GM23248 (cell line): ENCODE results near the gene MFAP5. TPM values are rescaled to one million over a fixed set of nuclear protein-coding genes. Genes with fewer than 3 reads are reported as not detected.
A peak's percentile ranks its signal among the peaks of the same experiment; 100 is the strongest.

Experiments used
- DNase-seq: peaks from one replicate; pipeline ENCODE4 v3.0.0-alpha.2; 2015
- H2AFZ ChIP-seq: fragments of 200-600 bp; sonication (generic); 2 replicates; pipeline ENCODE4 v1.6.1; 2016; ENCODE audit warnings: antibody characterized with exemption
- H3F3A ChIP-seq: fragments of 200-600 bp; sonication (generic); 2 replicates; pipeline ENCODE4 v1.6.1; 2016; ENCODE audit warnings: mild to moderate bottlenecking, antibody characterized with exemption, mixed run types; ENCODE audit not compliant: insufficient read depth
- H3K27ac ChIP-seq: fragments of 200-600 bp; sonication (generic); 2 replicates; pipeline ENCODE4 v1.5.1; 2016; ENCODE audit warnings: mild to moderate bottlenecking
- H3K27me3 ChIP-seq: fragments of 200-600 bp; sonication (generic); replicated peaks from 2 replicates; pipeline ENCODE4 v1.6.1; 2016; ENCODE audit warnings: mild to moderate bottlenecking; ENCODE audit not compliant: insufficient read depth
- H3K36me3 ChIP-seq: fragments of 200-600 bp; sonication (generic); 2 replicates; pipeline ENCODE4 v1.6.1; 2016; ENCODE audit warnings: low read depth, mild to moderate bottlenecking
- H3K4me1 ChIP-seq: fragments of 200-600 bp; sonication (generic); 2 replicates; pipeline ENCODE4 v1.6.1; 2016; ENCODE audit warnings: mild to moderate bottlenecking; ENCODE audit not compliant: insufficient read depth
- H3K4me2 ChIP-seq: fragments of 200-600 bp; sonication (generic); one replicate; pipeline ENCODE4 v1.6.1; 2016; ENCODE audit warnings: mild to moderate bottlenecking; ENCODE audit not compliant: unreplicated experiment
- H3K4me3 ChIP-seq: fragments of 200-600 bp; sonication (generic); 2 replicates; pipeline ENCODE4 v1.5.1; 2016; ENCODE audit warnings: mild to moderate bottlenecking
- H3K79me2 ChIP-seq: fragments of 200-600 bp; sonication (generic); 2 replicates; pipeline ENCODE4 v1.6.1; 2016; ENCODE audit warnings: mild to moderate bottlenecking; ENCODE audit not compliant: insufficient read depth
- H3K9ac ChIP-seq: fragments of 200-600 bp; sonication (generic); 2 replicates; pipeline ENCODE4 v1.6.1; 2016; ENCODE audit warnings: mild to moderate bottlenecking
- H3K9me2 ChIP-seq: fragments of 200-600 bp; sonication (generic); 2 replicates; pipeline ENCODE4 v1.6.1; 2016; ENCODE audit warnings: mixed run types, mild to moderate bottlenecking, moderate library complexity; ENCODE audit not compliant: insufficient read depth
- H3K9me3 ChIP-seq: fragments of 200-600 bp; sonication (generic); one replicate; pipeline ENCODE4 v1.6.1; 2017; ENCODE audit warnings: low read depth
- H4K20me1 ChIP-seq: fragments of 200-600 bp; sonication (generic); 2 replicates; pipeline ENCODE4 v1.6.0; 2016; ENCODE audit not compliant: insufficient read depth
- EZH2 ChIP-seq: fragments of 200-600 bp; sonication (generic); IDR thresholded peaks from 2 replicates; pipeline ENCODE4 v1.6.1; 2018; ENCODE audit warnings: antibody characterized with exemption, mild to moderate bottlenecking; ENCODE audit not compliant: insufficient read depth, poor library complexity, severe bottlenecking
- EZH2phosphoT487 ChIP-seq: fragments of 200-600 bp; sonication (generic); IDR thresholded peaks from 2 replicates; pipeline ENCODE4 v1.6.1; 2018; ENCODE audit warnings: antibody characterized with exemption, moderate library complexity, mild to moderate bottlenecking, low read depth; ENCODE audit not compliant: insufficient read depth
- WGBS, 2 experiments: methylation state at CpG; one replicate each; pipeline ENCODE4 v1.1.6; 2015 to 2017; ENCODE audit warnings: low lambda C conversion rate in 2 of 2, low coverage in 1 of 2; ENCODE audit errors: missing lambda C conversion rate in 2 of 2; 5-methylcytosine and 5-hydroxymethylcytosine counted together
- in situ Hi-C: fragments of 300-500 bp; cut with MboI; formaldehyde crosslinking; loops from 2 replicates; pipeline ENCODE4 v1.15.0; 2020
- polyA plus RNA-seq: library from polyadenylated mRNA; unstranded; fragments of >200 nt; fragmentation: Nextera tagmentation; extraction: Ambion mirVana; gene quantifications from 2 replicates; pipeline ENCODE4 v1.2.1, GENCODE V29; 2016
- total RNA-seq: library from RNA; depleted of rRNA; stranded (reverse); fragments of >200 nt; shearing (Covaris generic); gene quantifications from 2 replicates; pipeline ENCODE4 v1.2.3, GENCODE V29; 2014

MFAP5 gene
- total and polyA plus RNA-seq, 2 experiments from 2014 or later: 390 to 679 TPM

DNA sequence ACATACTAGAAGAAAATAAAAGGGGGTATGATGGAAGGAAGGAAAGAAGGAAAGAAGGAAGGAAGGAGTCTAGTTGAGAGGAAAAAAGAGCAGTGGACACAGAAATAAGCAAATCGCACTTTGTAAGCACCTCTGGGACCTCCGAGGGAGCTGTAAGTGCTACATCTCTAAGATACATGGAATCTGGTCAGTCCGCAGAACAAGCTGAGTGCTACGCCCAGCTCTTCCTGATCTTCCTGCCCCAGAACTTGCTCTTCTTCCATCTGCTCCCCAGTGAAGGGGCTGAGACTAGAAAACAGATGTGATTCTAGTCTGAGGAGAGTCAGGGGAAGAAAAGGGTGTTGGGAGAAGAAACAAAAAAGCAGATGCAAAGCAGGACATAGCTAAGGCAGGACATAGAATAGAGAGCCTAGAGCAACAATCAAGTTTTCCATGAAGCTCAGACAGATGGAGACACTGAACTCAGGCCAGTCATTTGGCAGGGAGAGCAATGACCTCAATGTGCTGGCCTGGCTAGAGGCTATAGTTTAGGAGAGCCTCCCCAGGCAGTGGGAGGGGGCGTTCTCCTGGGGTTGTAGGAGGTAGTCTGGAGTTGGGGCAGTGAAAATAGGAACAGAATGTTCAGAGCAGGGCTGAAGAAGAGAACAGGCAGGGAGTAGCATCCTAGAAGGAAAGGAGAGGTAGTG lies 1.7 kb upstream of the MFAP5 start:
- peak overlapping the region; percentile 87 for H3K27ac ChIP-seq
- 25 to 28% methylated on average over 5 of the region's 5 CpGs for WGBS, 2 experiments
- peaks cover 48% of the 10 kb centered on the region for H3K4me1 ChIP-seq
- no peak overlapping the region for H3K4me3 ChIP-seq
- H3F3A ChIP-seq: peaks cover 35% of the 10 kb centered on the region
- peak overlapping the region; percentile 11; the same call in 1 of the 2 replicates for H3K9ac ChIP-seq
- H3K9me3 ChIP-seq: no peaks in the 10 kb centered on the region
- peak overlapping the region; percentile 85 for H2AFZ ChIP-seq
- no peaks in the 10 kb centered on the region for H4K20me1 ChIP-seq
- no peaks in the 10 kb centered on the region for H3K9me2 ChIP-seq
- H3K36me3 ChIP-seq: 0 out of 2 replicates have a peak, but pooled peaks cover 4% of the 10 kb centered on the region
- H3K79me2 ChIP-seq: peaks cover 27% of the 10 kb centered on the region
- no peak for TF ChIP-seq EZH2
- no peak for TF ChIP-seq EZH2phosphoT487
- in situ Hi-C loops: no loop called here
- H3K27me3 ChIP-seq: no peaks in the 10 kb centered on the region
- H3K4me2 ChIP-seq: no peak overlapping the region
- peak; percentile 66 for DNase-seq

DNA sequence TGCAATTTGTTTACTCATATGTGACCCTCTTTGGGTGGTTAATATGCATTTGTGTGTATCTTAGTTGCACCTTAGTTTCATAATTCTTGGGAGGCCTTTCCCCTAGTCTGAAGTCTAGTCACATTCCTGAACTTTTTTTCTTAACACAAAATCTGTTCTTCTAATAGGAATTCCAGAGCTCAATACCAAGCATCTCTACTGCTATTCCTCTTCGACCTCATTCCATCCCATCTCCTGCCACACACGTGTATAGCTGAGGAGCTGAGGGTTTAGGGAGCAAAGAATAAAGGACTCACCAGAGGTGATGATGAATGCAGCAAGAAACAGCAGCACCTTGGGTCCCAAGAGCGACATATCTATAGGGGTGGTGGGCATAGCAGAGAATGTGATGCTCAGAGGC lies 875 bp downstream of the MFAP5 start:
- Histone ChIP-seq H3K4me2 (peak overlapping the region; percentile 96), H3K9me3 (no peaks in the 10 kb centered on the region), H4K20me1 (no peaks in the 10 kb centered on the region), H3K27ac (peak overlapping the region; percentile 87), H3K4me3 (peak overlapping the region; percentile 92), H3K27me3 (no peaks in the 10 kb centered on the region), H3K79me2 (peaks cover 27% of the 10 kb centered on the region), H3F3A (peaks cover 54% of the 10 kb centered on the region), H3K9me2 (no peaks in the 10 kb centered on the region), H3K9ac (peak overlapping the region; percentile 83), H3K36me3 (0 out of 2 replicates have a peak, but pooled peaks cover 4% of the 10 kb centered on the region), H2AFZ (peak overlapping the region; percentile 85), H3K4me1 (peaks cover 66% of the 10 kb centered on the region)
- 47 to 59% methylated on average over 3 of the region's 3 CpGs for WGBS, 2 experiments
- no peak for TF ChIP-seq EZH2phosphoT487
- no peak for TF ChIP-seq EZH2
- no peak for DNase-seq
- in situ Hi-C loops: no loop called here

DNA sequence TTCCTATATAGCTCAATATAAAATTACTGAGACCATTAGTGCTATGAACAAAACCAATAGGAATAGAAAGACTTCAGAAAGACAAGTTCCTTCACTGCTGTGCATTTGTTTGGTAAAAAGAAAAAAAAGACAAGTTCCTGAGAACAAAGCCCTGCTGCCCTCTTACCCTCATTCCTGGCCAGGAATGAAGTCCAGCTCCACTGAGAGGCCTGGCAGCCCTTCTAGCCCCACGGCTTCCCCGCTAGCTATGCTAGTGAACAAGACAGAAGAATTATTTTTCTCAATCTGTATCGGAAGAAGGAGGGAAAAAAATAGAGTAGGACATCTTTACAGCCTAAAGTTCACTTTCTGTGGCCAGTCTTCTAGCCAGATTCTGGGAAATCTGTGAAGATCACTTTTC lies 1.6 kb downstream of the MFAP5 start:
- Histone ChIP-seq H3K4me1 (peaks cover 66% of the 10 kb centered on the region), H3F3A (peaks cover 54% of the 10 kb centered on the region), H4K20me1 (no peaks in the 10 kb centered on the region), H3K27ac (no peak overlapping the region), H3K9ac (peak overlapping the region; percentile 83), H3K79me2 (peaks cover 27% of the 10 kb centered on the region), H3K27me3 (no peaks in the 10 kb centered on the region), H3K9me3 (no peaks in the 10 kb centered on the region), H3K4me3 (peak overlapping the region; percentile 92), H3K36me3 (0 out of 2 replicates have a peak, but pooled peaks cover 4% of the 10 kb centered on the region), H3K9me2 (no peaks in the 10 kb centered on the region), H2AFZ (peak overlapping the region; percentile 29; the same call in 1 of the 2 replicates), H3K4me2 (peak overlapping the region; percentile 96)
- in situ Hi-C loops: no loop called here
- TF ChIP-seq EZH2phosphoT487 (no peak), EZH2 (no peak)
- peak; percentile 32 for DNase-seq
- 41% methylated on average over 3 of the region's 3 CpGs for WGBS, 2 experiments

DNA sequence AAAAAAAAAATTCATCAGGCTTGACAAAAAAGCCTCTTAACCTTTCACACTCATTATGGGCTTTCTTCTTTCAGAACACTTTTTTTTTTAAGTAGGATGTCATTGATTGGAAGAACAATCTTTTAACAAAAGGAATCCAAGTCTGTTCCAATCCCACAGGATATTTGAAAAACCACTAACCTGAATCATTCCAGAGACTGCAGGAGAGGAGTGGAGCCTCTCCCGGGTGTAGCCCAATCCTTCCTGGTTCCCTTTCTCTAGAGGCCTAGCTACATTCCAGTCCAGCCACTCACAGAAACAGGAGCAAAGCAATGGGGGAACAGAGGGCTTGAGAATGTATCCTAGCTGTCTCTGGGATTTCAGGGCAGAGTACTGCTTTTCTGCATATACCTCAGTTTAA lies 4.3 kb downstream of the MFAP5 start:
- Histone ChIP-seq H3K27ac (peak overlapping the region; percentile 68), H2AFZ (0 out of 2 replicates have a peak overlapping the region, but pooled peaks have one; percentile 16), H3K9me2 (no peaks in the 10 kb centered on the region), H3K4me3 (0 out of 2 replicates have a peak overlapping the region, but pooled peaks have one; percentile 4), H3K79me2 (peaks cover 27% of the 10 kb centered on the region), H3K9me3 (no peaks in the 10 kb centered on the region), H4K20me1 (no peaks in the 10 kb centered on the region), H3K9ac (peak overlapping the region; percentile 37), H3K36me3 (peaks cover 17% of the 10 kb centered on the region), H3K27me3 (no peaks in the 10 kb centered on the region), H3K4me2 (peak overlapping the region; percentile 71), H3F3A (peaks cover 42% of the 10 kb centered on the region), H3K4me1 (peaks cover 46% of the 10 kb centered on the region)
- 0% methylated on average over 1 of the region's 1 CpG for WGBS, 2 experiments
- TF ChIP-seq EZH2phosphoT487 (no peak), EZH2 (no peak)
- in situ Hi-C loops: no loop called here
- peak; percentile 88 for DNase-seq
